Heart left ventricle (tissue), 16 donors: ENCODE results near the gene NNMT. TPM values are rescaled to one million over a fixed set of nuclear protein-coding genes. Genes with fewer than 3 reads are reported as not detected.

Experiments used
- ATAC-seq, 4 donors: fragments of 200-7000 bp; cut with Tn5 transposase; one replicate each; pipeline ENCODE4 v1.9.1; 2020 to 2022; ENCODE audit warnings: moderate library complexity in 4 of 4, mild to moderate bottlenecking in 3 of 4, moderate number of reproducible peaks in 1 of 4
- DNase-seq, 5 donors: peaks; one replicate each; pipeline ENCODE4 v3.0.0-alpha.2; 2020
- H3K27ac ChIP-seq, 12 donors: fragments of 200-600 bp; sonication (generic) in 4 of 12; one replicate each; pipeline versions ENCODE4 v1.5.0 to v1.8.0; 2016 to 2022; ENCODE audit warnings: mild to moderate bottlenecking in 2 of 12
- H3K27me3 ChIP-seq, 9 donors: fragments of 200-600 bp; sonication (generic) in 2 of 9; one replicate each; pipeline versions ENCODE4 v1.5.1 to v1.8.0; 2016 to 2022; ENCODE audit warnings: mild to moderate bottlenecking in 3 of 9
- H3K36me3 ChIP-seq, 9 donors: fragments of 200-600 bp; sonication (generic) in 2 of 9; one replicate each; pipeline versions ENCODE4 v1.5.0 to v1.8.0; 2018 to 2022; ENCODE audit warnings: mild to moderate bottlenecking in 2 of 9
- H3K4me1 ChIP-seq, 12 donors: fragments of 200-600 bp; sonication (generic) in 4 of 12; one replicate each; pipeline versions ENCODE4 v1.5.0 to v1.8.0; 2016 to 2022; ENCODE audit warnings: mild to moderate bottlenecking in 3 of 12
- H3K4me3 ChIP-seq, 12 donors: fragments of 200-600 bp; sonication (generic) in 4 of 12; one replicate each; pipeline versions ENCODE4 v1.5.0 to v1.8.0; 2017 to 2022; ENCODE audit warnings: mild to moderate bottlenecking in 9 of 12, moderate library complexity in 4 of 12
- H3K9me3 ChIP-seq, 12 donors: fragments of 200-600 bp; sonication (generic) in 4 of 12; one replicate each; pipeline versions ENCODE4 v1.5.0 to v1.8.0; 2016 to 2022; ENCODE audit warnings: mild to moderate bottlenecking in 1 of 12
- CTCF ChIP-seq, 12 donors: fragments of 200-600 bp; sonication (generic) in 4 of 12; IDR thresholded peaks; one replicate each; pipeline versions ENCODE4 v1.5.0 to v1.8.0; 2018 to 2022; ENCODE audit warnings: antibody characterized with exemption in 12 of 12, mild to moderate bottlenecking in 5 of 12
- POLR2A ChIP-seq, 2 donors: fragments of 450-650 bp; IDR thresholded peaks; one replicate each; pipeline ENCODE4 v1.6.1; 2017; ENCODE audit warnings: antibody characterized with exemption in 2 of 2, mild to moderate bottlenecking in 2 of 2, moderate library complexity in 2 of 2
- WGBS, 4 donors: extraction: QIAGEN DNeasy Blood & Tissue Kit in 2 of 4; methylation state at CpG; one replicate each; pipeline versions ENCODE4 v1.1.5 to v1.1.7; 2013 to 2018; 5-methylcytosine and 5-hydroxymethylcytosine counted together
- intact Hi-C, 10 donors: fragments of 100-400 bp; cut with DNase I; formaldehyde crosslinking; loops; one replicate each; pipeline versions ENCODE4 v1.11.1 to v1.14.2; 2022
- polyA plus RNA-seq, 2 donors: library from polyadenylated mRNA; stranded (reverse); fragments of 200-250 nt; gene quantifications; one replicate each; pipeline ENCODE4 v1.2.3, GENCODE V29; 2013
- total RNA-seq, 9 donors: library from RNA; depleted of rRNA in 2 of 9; stranded (reverse); fragments of >200 nt in 2 of 9; fragmentation: NEBNext Ultra II Directional in 3 of 9; extraction: Animal tissue kit (Norgen Biotek cat#: 25700) in 3 of 9; gene quantifications; one replicate each; pipeline versions ENCODE4 v1.1.0 to v1.2.4, GENCODE V29; 2016 to 2023
- donor health status: ischemic (EF 13 %, LVEDD 7.1; RV severe dilation, severe dysfunction).
- donor health status: healthy with polysubstance abuse.
- donor health status: DM: no; HTN: yes; CAD: no.
- donor health status: DM: no; HTN: no; CAD: no.
- donor health status: ischemic (EF 25% LVEDD 6.9; RV normal size, moderate dysfunction).
- donor health status: ischemic (EF 25% LVEDD 5.7; RV mildly dilated, moderate dysfunction).
- donor health status: healthy.
- donor health status: DM: yes; HTN: yes; CAD: no.
- donor health status: ischemic (EF 35%, LVEDD 5.7; RV mildly dilated, moderate dysfunction).
- donor health status: nonischemic (EF 11% LVEDD 7.7; RV severe dilation, severe dysfunction).
- donor health status: DM: yes; HTN: yes; CAD: no.
- donor health status: PGD.
- donor health status: ischemic (EF 29% LVEDD 5.4; RV normal size, mild dysfunction).
- donor health status: nonischemic (EF 23%, LVEDD 6.1; RV moderate dilation, normal function).

Gene NNMT
- total and polyA plus RNA-seq, 11 donors: 12.4 to 146 (median 27.9) TPM

- Histone ChIP-seq H3K36me3 (peaks cover 0 to 19% (median 4%) of the 10 kb centered on the region in 9 donors), H3K27ac (peak overlapping the region in 10 of 12 donors; percentile 17 to 72 (median 40)), H3K4me1 (peaks cover 0 to 33% (median 14%) of the 10 kb centered on the region in 12 donors), H3K9me3 (no peaks in the 10 kb centered on the region), H3K27me3 (peaks cover 0 to 4% (median 0%) of the 10 kb centered on the region in 9 donors), H3K4me3 (peak overlapping the region in 1 of 12 donors; percentile 25)
- DNase-seq: no peak
- ATAC-seq: no peak
- TF ChIP-seq POLR2A (IDR thresholded peaks at IDR 0.05) (no peak), CTCF (IDR thresholded peaks at IDR 0.05) (no peak)
- 45 to 71% (median 51%) methylated on average over 4 of the region's 4 CpGs for WGBS, 4 donors
- intact Hi-C loops: loop anchor here in 2 of 10 donors (5.0 kb wide), 1 partner anchor 36 kb away; no protein-coding TSS in a partner anchor
These were observed 22.2 kb downstream of the NNMT start for GRCh38 chr11:114318361-114318760.

- Histone ChIP-seq H3K4me3 (peak overlapping the region in 1 of 12 donors; percentile 25), H3K27ac (no peak overlapping the region), H3K36me3 (peaks cover 0 to 7% (median 0%) of the 10 kb centered on the region in 9 donors), H3K9me3 (no peaks in the 10 kb centered on the region), H3K27me3 (peaks cover 0 to 4% (median 0%) of the 10 kb centered on the region in 9 donors), H3K4me1 (peaks cover 0 to 33% (median 14%) of the 10 kb centered on the region in 12 donors)
- no peak for ATAC-seq
- no peak for DNase-seq
- no peak for TF ChIP-seq POLR2A (IDR thresholded peaks at IDR 0.05)
- no peak for TF ChIP-seq CTCF (IDR thresholded peaks at IDR 0.05)
- intact Hi-C loops: loop anchor here in 2 of 10 donors (5.0 kb wide), 1 partner anchor 38 kb away; no protein-coding TSS in a partner anchor
- WGBS, 4 donors: 53 to 75% (median 60%) methylated on average over 5 of the region's 5 CpGs
These were observed 23.6 kb downstream of the NNMT start for GRCh38 chr11:114319716-114320328.

GRCh38 chr11:114321621-114322257 is 25.5 kb downstream of the NNMT start:
- intact Hi-C loops: no loop called here
- TF ChIP-seq CTCF (IDR thresholded peaks at IDR 0.05) (no peak), POLR2A (IDR thresholded peaks at IDR 0.05) (no peak)
- ATAC-seq: peak in 2 of 4 donors; percentile 31 to 55
- Histone ChIP-seq H3K9me3 (no peaks in the 10 kb centered on the region), H3K4me3 (no peak overlapping the region), H3K4me1 (peaks cover 0 to 27% (median 11%) of the 10 kb centered on the region in 12 donors), H3K27me3 (peaks cover 0 to 4% (median 0%) of the 10 kb centered on the region in 9 donors), H3K27ac (peak overlapping the region in 1 of 12 donors; percentile 34), H3K36me3 (no peaks in the 10 kb centered on the region)
- peak in 1 of 5 donors; percentile 30 for DNase-seq
- 51 to 81% (median 65%) methylated on average over 6 of the region's 6 CpGs for WGBS, 4 donors

GRCh38 chr11:114322934-114323333 is 26.7 kb downstream of the NNMT start:
- H3K4me1 ChIP-seq: peaks cover 0 to 19% (median 8%) of the 10 kb centered on the region in 12 donors
- no peak overlapping the region for H3K4me3 ChIP-seq
- no peak for ATAC-seq
- WGBS, 4 donors: 92 to 97% (median 95%) methylated on average over 2 of the region's 2 CpGs
- no peaks in the 10 kb centered on the region for H3K9me3 ChIP-seq
- DNase-seq: no peak
- H3K36me3 ChIP-seq: no peaks in the 10 kb centered on the region
- intact Hi-C loops: no loop called here
- no peak overlapping the region for H3K27ac ChIP-seq
- H3K27me3 ChIP-seq: peaks cover 0 to 4% (median 0%) of the 10 kb centered on the region in 9 donors
- TF ChIP-seq POLR2A (IDR thresholded peaks at IDR 0.05): no peak
- no peak for TF ChIP-seq CTCF (IDR thresholded peaks at IDR 0.05)
